DND-41 (cell line): ENCODE results near the gene MVK.

Experiments
- EZH2 ChIP-seq: IDR thresholded peaks from 3 replicates; pipeline ENCODE4 v1.6.1; 2012; ENCODE audit warnings: borderline replicate concordance, low read depth, mild to moderate bottlenecking, moderate library complexity, low read length, inconsistent platforms; ENCODE audit not compliant: severe bottlenecking
- TF ChIP-seq, protein P1 (sequence below): IDR thresholded peaks from 2 replicates; pipeline ENCODE4 v1.5.1; 2012; ENCODE audit warnings: borderline replicate concordance, low read length, moderate library complexity, mild to moderate bottlenecking; ENCODE audit not compliant: poor library complexity, severe bottlenecking; ENCODE audit errors: extremely low read depth

DNA sequence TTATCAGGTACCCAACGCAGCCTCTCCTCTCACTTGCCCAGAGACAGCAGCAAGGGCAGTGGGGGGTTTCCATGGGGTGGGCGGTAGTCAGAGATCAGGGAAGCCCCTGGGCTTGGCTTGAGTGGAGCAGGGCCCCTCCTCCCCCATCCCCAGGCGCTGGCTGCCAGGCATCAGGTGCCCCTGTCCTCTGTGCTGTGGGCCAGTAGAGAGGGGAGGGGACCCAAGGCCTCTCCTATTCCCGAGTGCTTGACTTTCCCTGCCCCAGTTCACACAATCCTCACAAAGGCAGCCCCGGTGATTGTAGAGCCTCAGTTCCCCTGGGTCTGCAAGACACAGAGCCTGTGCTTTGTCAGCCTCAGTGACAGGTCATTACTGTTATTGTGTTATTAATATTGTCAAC, 57.7 kb downstream of the MVK start:
- TF ChIP-seq, protein P1, sequence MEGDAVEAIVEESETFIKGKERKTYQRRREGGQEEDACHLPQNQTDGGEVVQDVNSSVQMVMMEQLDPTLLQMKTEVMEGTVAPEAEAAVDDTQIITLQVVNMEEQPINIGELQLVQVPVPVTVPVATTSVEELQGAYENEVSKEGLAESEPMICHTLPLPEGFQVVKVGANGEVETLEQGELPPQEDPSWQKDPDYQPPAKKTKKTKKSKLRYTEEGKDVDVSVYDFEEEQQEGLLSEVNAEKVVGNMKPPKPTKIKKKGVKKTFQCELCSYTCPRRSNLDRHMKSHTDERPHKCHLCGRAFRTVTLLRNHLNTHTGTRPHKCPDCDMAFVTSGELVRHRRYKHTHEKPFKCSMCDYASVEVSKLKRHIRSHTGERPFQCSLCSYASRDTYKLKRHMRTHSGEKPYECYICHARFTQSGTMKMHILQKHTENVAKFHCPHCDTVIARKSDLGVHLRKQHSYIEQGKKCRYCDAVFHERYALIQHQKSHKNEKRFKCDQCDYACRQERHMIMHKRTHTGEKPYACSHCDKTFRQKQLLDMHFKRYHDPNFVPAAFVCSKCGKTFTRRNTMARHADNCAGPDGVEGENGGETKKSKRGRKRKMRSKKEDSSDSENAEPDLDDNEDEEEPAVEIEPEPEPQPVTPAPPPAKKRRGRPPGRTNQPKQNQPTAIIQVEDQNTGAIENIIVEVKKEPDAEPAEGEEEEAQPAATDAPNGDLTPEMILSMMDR: no peak
- no peak for TF ChIP-seq EZH2
